IMR-90 (cell line): ENCODE data around the gene CLIC4. TPM values are rescaled to one million over a fixed set of nuclear protein-coding genes. Genes with fewer than 3 reads are reported as not detected.

Experiments
- ATAC-seq: fragments of 200-7000 bp; cut with Tn5 transposase; 2 replicates; pipeline ENCODE4 v1.9.1; 2020; ENCODE audit warnings: low read depth, mild to moderate bottlenecking, moderate library complexity
- BruUV-seq: library from RNA; stranded (reverse); fragments of 400-500 nt; replicated peaks from 2 replicates; lab custom pipeline; 2021; lab: Mats Ljungman, UMichigan
- CTCF ChIA-PET: fragments of 300-600 bp; formaldehyde crosslinking; extraction: SDS; loops from one replicate; lab custom pipeline; 2021; ENCODE audit warnings: antibody characterized with exemption; lab: Yijun Ruan, JAX
- POLR2A ChIA-PET: fragments of 300-600 bp; sonication (Branson Sonifier 250); formaldehyde crosslinking; loops from one replicate; lab custom pipeline; 2022; ENCODE audit warnings: antibody characterized with exemption; ENCODE audit not compliant: unreplicated experiment; lab: Charles Lee
- DNase-seq: peaks from one replicate; pipeline ENCODE4 v3.0.0; 2013
- H2AFZ ChIP-seq: replicated peaks from 2 replicates; pipeline ENCODE3; 2013; ENCODE audit warnings: low read length, mild to moderate bottlenecking; ENCODE audit not compliant: poor library complexity
- H2AK5ac ChIP-seq: 2 replicates; pipeline ENCODE4 v1.6.1; 2013; ENCODE audit warnings: low read depth, low read length, inconsistent platforms
- H2AK9ac ChIP-seq: replicated peaks from 2 replicates; pipeline ENCODE3; 2013; ENCODE audit warnings: mild to moderate bottlenecking, low read depth, low read length, moderate library complexity; ENCODE audit not compliant: poor library complexity
- H2BK120ac ChIP-seq: 2 replicates; pipeline ENCODE4 v1.6.1; 2013; ENCODE audit warnings: low read depth, low read length, inconsistent platforms
- H2BK15ac ChIP-seq: 3 replicates; pipeline ENCODE4 v1.6.1; 2013; ENCODE audit warnings: low read depth, low read length, inconsistent platforms
- H2BK20ac ChIP-seq: 2 replicates; pipeline ENCODE4 v1.6.1; 2013; ENCODE audit warnings: low read depth, mild to moderate bottlenecking, inconsistent platforms, low read length, moderate library complexity
- H2BK5ac ChIP-seq: 2 replicates; pipeline ENCODE4 v1.6.1; 2013; ENCODE audit warnings: mild to moderate bottlenecking, low read depth, low read length, inconsistent platforms; ENCODE audit not compliant: poor library complexity, severe bottlenecking
- H3K14ac ChIP-seq: replicated peaks from 2 replicates; pipeline ENCODE4 v1.6.1; 2013; ENCODE audit warnings: low read depth, low read length, inconsistent platforms
- H3K18ac ChIP-seq: 2 replicates; pipeline ENCODE4 v1.6.1; 2013; ENCODE audit warnings: low read depth, low read length, control low read depth
- H3K23ac ChIP-seq: 2 replicates; pipeline ENCODE4 v1.6.1; 2013; ENCODE audit warnings: low read depth, low read length, inconsistent platforms
- H3K27ac ChIP-seq: 2 replicates; pipeline ENCODE4 v1.5.1; 2013; ENCODE audit warnings: mild to moderate bottlenecking, control low read depth, low read length; ENCODE audit not compliant: insufficient read depth
- H3K27me3 ChIP-seq: 2 replicates; pipeline ENCODE4 v1.6.1; 2013; ENCODE audit warnings: low read length; ENCODE audit not compliant: control insufficient read depth, insufficient read depth
- H3K36me3 ChIP-seq: 2 replicates; pipeline ENCODE4 v1.6.1; 2013; ENCODE audit warnings: low read length, mixed read lengths; ENCODE audit not compliant: control insufficient read depth, insufficient read depth
- H3K4ac ChIP-seq: 2 replicates; pipeline ENCODE4 v1.6.1; 2013; ENCODE audit warnings: low read depth, low read length, inconsistent platforms
- H3K4me1 ChIP-seq: 2 replicates; pipeline ENCODE4 v1.6.1; 2013; ENCODE audit warnings: low read length, mixed read lengths; ENCODE audit not compliant: control insufficient read depth, insufficient read depth
- H3K4me2 ChIP-seq: 2 replicates; pipeline ENCODE4 v1.6.1; 2013; ENCODE audit warnings: low read depth, mild to moderate bottlenecking, control low read depth, low read length, moderate library complexity
- H3K4me3 ChIP-seq: 2 replicates; pipeline ENCODE4 v1.5.1; 2013; ENCODE audit warnings: low read depth, mild to moderate bottlenecking, control low read depth, low read length, moderate library complexity; ENCODE audit not compliant: insufficient read depth
- H3K56ac ChIP-seq: 2 replicates; pipeline ENCODE4 v1.6.1; 2013; ENCODE audit warnings: low read length, inconsistent platforms; ENCODE audit not compliant: insufficient read depth; ENCODE audit errors: extremely low read depth
- H3K79me1 ChIP-seq, 2 experiments: 2 replicates each; pipeline ENCODE4 v1.6.1; 2013; ENCODE audit warnings: low read length in 2 of 2, inconsistent platforms in 1 of 2, low read depth in 1 of 2
- H3K9ac ChIP-seq: 2 replicates; pipeline ENCODE4 v1.6.1; 2013; ENCODE audit warnings: low read depth, low read length, control low read depth
- H3K9me1 ChIP-seq: 2 replicates; pipeline ENCODE4 v1.6.1; 2013; ENCODE audit warnings: low read length, inconsistent platforms; ENCODE audit not compliant: insufficient read depth
- H3K9me3 ChIP-seq: 2 replicates; pipeline ENCODE4 v1.6.1; 2013; ENCODE audit warnings: low read length; ENCODE audit not compliant: control insufficient read depth, insufficient read depth
- H4K20me1 ChIP-seq: 2 replicates; pipeline ENCODE4 v1.6.1; 2013; ENCODE audit warnings: low read length, inconsistent platforms; ENCODE audit not compliant: insufficient read depth
- H4K5ac ChIP-seq: 2 replicates; pipeline ENCODE4 v1.6.1; 2013; ENCODE audit warnings: mild to moderate bottlenecking, low read depth, low read length, control low read depth
- H4K8ac ChIP-seq, 2 experiments: 2 replicates each; pipeline ENCODE4 v1.6.1; 2013; ENCODE audit warnings: low read depth in 2 of 2, low read length in 2 of 2, control low read depth in 1 of 2, inconsistent platforms in 1 of 2
- H4K91ac ChIP-seq: 2 replicates; pipeline ENCODE4 v1.6.1; 2013; ENCODE audit warnings: low read depth, low read length, inconsistent platforms; ENCODE audit not compliant: insufficient read depth
- CEBPB ChIP-seq: IDR thresholded peaks from 2 replicates; pipeline ENCODE4 v1.6.1; 2012; ENCODE audit warnings: low read depth, low read length, improper control_type of control experiment
- CTCF ChIP-seq: conservative IDR thresholded peaks from 2 replicates; pipeline ENCODE4 v1.5.1; 2012; ENCODE audit warnings: mild to moderate bottlenecking, low read depth, low read length, improper control_type of control experiment
- MAFK ChIP-seq: IDR thresholded peaks from 2 replicates; pipeline ENCODE4 v1.6.1; 2012; ENCODE audit warnings: low read depth, low read length, improper control_type of control experiment
- MAZ ChIP-seq: IDR thresholded peaks from 2 replicates; pipeline ENCODE4 v1.6.1; 2012; ENCODE audit warnings: low read depth, mild to moderate bottlenecking, low read length, improper control_type of control experiment, moderate library complexity, borderline replicate concordance
- NFE2L2 ChIP-seq: fragments of 150-350 bp; IDR thresholded peaks from 2 replicates; pipeline ENCODE4 v1.6.1; 2016; ENCODE audit warnings: low read depth, mild to moderate bottlenecking, low read length
- SMC3 ChIP-seq: fragments of 150-350 bp; IDR thresholded peaks from 2 replicates; pipeline ENCODE4 v1.6.1; 2016; ENCODE audit warnings: low read depth, mild to moderate bottlenecking, antibody characterized with exemption, low read length, moderate library complexity
- WGBS, 2 experiments: methylation state at CpG; one replicate each; pipeline versions ENCODE4 v1.1.5 to v1.1.7; 2013; ENCODE audit warnings: missing lambda C conversion rate in 2 of 2; ENCODE audit not compliant: insufficient read length in 1 of 2; ENCODE audit errors: extremely low coverage in 2 of 2; 5-methylcytosine and 5-hydroxymethylcytosine counted together
- dilution Hi-C: fragments of 300-500 bp; cut with HindIII; formaldehyde crosslinking; loops from one replicate; pipeline ENCODE4 v1.14.3; 2018; ENCODE audit warnings: low sequenced_read_pairs; ENCODE audit not compliant: unreplicated experiment
- in situ Hi-C: fragments of 300-500 bp; cut with MboI; formaldehyde crosslinking; loops from 3 replicates; pipeline ENCODE4 v1.14.3; 2019; ENCODE audit warnings: low sequenced_read_pairs, inconsistent platforms, mixed read lengths
- intact Hi-C: fragments of 100-400 bp; cut with micrococcal nuclease; formaldehyde crosslinking; loops from 2 replicates; pipeline ENCODE4 v1.10.0; 2022
- polyA plus RNA-seq, 3 experiments: library from polyadenylated mRNA; depleted of rRNA; stranded (reverse); fragments of >200 nt; gene quantifications; 2 replicates each; pipeline ENCODE4 v1.2.3, GENCODE V29; 2012; ENCODE audit warnings: low replicate concordance in 1 of 3
- total RNA-seq: library from RNA; depleted of rRNA; stranded (reverse); fragments of >200 nt; gene quantifications from 2 replicates; pipeline ENCODE4 v1.2.3, GENCODE V29; 2012
- TF ChIP-seq, protein P1 (sequence below): fragments of 150-350 bp; IDR thresholded peaks from 2 replicates; pipeline ENCODE4 v1.6.1; 2016; ENCODE audit warnings: low read depth, mild to moderate bottlenecking, low read length, moderate library complexity, borderline replicate concordance

Gene CLIC4
- total and polyA plus RNA-seq, 2 of the 4 experiments (the other 2 are of a cell fraction): 242 to 392 TPM

GRCh38 chr1:24751833-24752232 lies 6.6 kb downstream of the CLIC4 start:
- peak overlapping the region; percentile 12; the same call in 1 of the 2 replicates for H3K9ac ChIP-seq
- peaks cover 23% of the 10 kb centered on the region for H3K9me1 ChIP-seq
- dilution Hi-C loops (loop anchor here (10.0 kb wide), 2 partner anchors 53 to 87 kb away; no protein-coding TSS in a partner anchor), intact Hi-C loops (no loop called here), in situ Hi-C loops (no loop called here)
- no peak overlapping the region for H4K91ac ChIP-seq
- no CpG with 5 or more reads among the region's 1 CpG for WGBS, 2 experiments
- no peak overlapping the region for H2AK5ac ChIP-seq
- peaks cover 9% of the 10 kb centered on the region; the same call in 1 of the 2 replicates for H3K36me3 ChIP-seq
- H2BK15ac ChIP-seq: no peak overlapping the region
- DNase-seq (no peak), ATAC-seq (no peak)
- peaks cover 0 to 28% of the 10 kb centered on the region in 2 experiments; a peak in 2 of 4 replicates for H3K79me1 ChIP-seq
- 0 out of 2 replicates have a peak overlapping the region, but pooled peaks have one; percentile 27 for H3K14ac ChIP-seq
- no peaks in the 10 kb centered on the region for H3K27me3 ChIP-seq
- H3K4me3 ChIP-seq: no peak overlapping the region
- no peak overlapping the region for H2BK20ac ChIP-seq
- H2AFZ ChIP-seq: no peak overlapping the region
- peak overlapping the region; percentile 47; the same call in 1 of the 2 replicates for H3K56ac ChIP-seq
- H3K4me1 ChIP-seq: peaks cover 24% of the 10 kb centered on the region
- H2AK9ac ChIP-seq: no peak overlapping the region
- H3K18ac ChIP-seq: no peak overlapping the region
- no peaks in the 10 kb centered on the region for H3K9me3 ChIP-seq
- peak overlapping the region; percentile 28 for H3K23ac ChIP-seq
- no peak overlapping the region for H3K4ac ChIP-seq
- no peak for TF ChIP-seq NFE2L2
- TF ChIP-seq, protein P1, sequence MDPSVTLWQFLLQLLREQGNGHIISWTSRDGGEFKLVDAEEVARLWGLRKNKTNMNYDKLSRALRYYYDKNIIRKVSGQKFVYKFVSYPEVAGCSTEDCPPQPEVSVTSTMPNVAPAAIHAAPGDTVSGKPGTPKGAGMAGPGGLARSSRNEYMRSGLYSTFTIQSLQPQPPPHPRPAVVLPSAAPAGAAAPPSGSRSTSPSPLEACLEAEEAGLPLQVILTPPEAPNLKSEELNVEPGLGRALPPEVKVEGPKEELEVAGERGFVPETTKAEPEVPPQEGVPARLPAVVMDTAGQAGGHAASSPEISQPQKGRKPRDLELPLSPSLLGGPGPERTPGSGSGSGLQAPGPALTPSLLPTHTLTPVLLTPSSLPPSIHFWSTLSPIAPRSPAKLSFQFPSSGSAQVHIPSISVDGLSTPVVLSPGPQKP: no peak
- no peak for TF ChIP-seq SMC3
- TF ChIP-seq CTCF: no peak
- no peak for TF ChIP-seq CEBPB
- no peak for TF ChIP-seq MAFK
- no peak for TF ChIP-seq MAZ
- H4K20me1 ChIP-seq: peaks cover 88% of the 10 kb centered on the region
- no peak overlapping the region for H3K27ac ChIP-seq
- CTCF ChIA-PET: interaction anchor here (0.5 to 1.8 kb wide), 8 partner anchors 11 to 598 kb away, joined by 3 to 9 read pairs (median 4); no protein-coding TSS in a partner anchor
- H4K8ac ChIP-seq: no peak overlapping the region
- POLR2A ChIA-PET: interaction anchor here (0.6 kb wide), 1 partner anchor 21 kb away, joined by 4 read pairs; no protein-coding TSS in a partner anchor
- H2BK5ac ChIP-seq: peak overlapping the region; percentile 61
- H4K5ac ChIP-seq: no peak overlapping the region
- no TSS peak for BruUV-seq
- no peak overlapping the region for H2BK120ac ChIP-seq
- peak overlapping the region; percentile 25 for H3K4me2 ChIP-seq
